HG02970 (cell line): ENCODE results near the gene KDSR.

Source experiments
- ATAC-seq: cut with Tn5 transposase; IDR thresholded peaks from one replicate; pipeline ENCODE4 v1.9.1; 2021; ENCODE audit warnings: mild to moderate bottlenecking, moderate library complexity, moderate number of reproducible peaks; ENCODE audit not compliant: unreplicated experiment, low FRiP score

Gene KDSR

GRCh38 chr18:63367053-63367953 lies at the start of gene KDSR:
Gene KDSR, minus strand, starts transcription at chr18:63367206. Its CDS starts 88 bp downstream, at chr18:63367118.
- peak; percentile 82 for ATAC-seq

GRCh38 chr18:63412953-63413352 lies 45.9 kb upstream of the KDSR start:
- ATAC-seq, result no peak

GRCh38 chr18:63410792-63411191 lies 43.8 kb upstream of the KDSR start:
- no peak for ATAC-seq

GRCh38 chr18:63409301-63409700 lies 42.3 kb upstream of the KDSR start:
- no peak for ATAC-seq

- ATAC-seq, result no peak
These were observed 40.7 kb upstream of the KDSR start for GRCh38 chr18:63407734-63408133.

GRCh38 chr18:63405986-63406385 lies 39.0 kb upstream of the KDSR start:
- ATAC-seq, result no peak

GRCh38 chr18:63402246-63403162 lies 35.5 kb upstream of the KDSR start:
- ATAC-seq, result no peak

GRCh38 chr18:63399300-63399699 lies 32.3 kb upstream of the KDSR start:
- no peak for ATAC-seq

- no peak for ATAC-seq
These were observed 30.3 kb upstream of the KDSR start for GRCh38 chr18:63397349-63397748.

GRCh38 chr18:63395503-63395902 lies 28.5 kb upstream of the KDSR start:
- no peak for ATAC-seq

- no peak for ATAC-seq
These were observed 27.9 kb upstream of the KDSR start for GRCh38 chr18:63394954-63395353.

- ATAC-seq, result no peak
These were observed 20.9 kb upstream of the KDSR start for GRCh38 chr18:63387861-63388260.

GRCh38 chr18:63382843-63383242 lies 15.8 kb upstream of the KDSR start:
- ATAC-seq, result no peak

GRCh38 chr18:63379639-63379962 lies 12.6 kb upstream of the KDSR start:
- no peak for ATAC-seq

GRCh38 chr18:63378919-63379638 lies 12.1 kb upstream of the KDSR start:
- ATAC-seq, result no peak

- no peak for ATAC-seq
These were observed 10.4 kb upstream of the KDSR start for GRCh38 chr18:63377275-63377980.

GRCh38 chr18:63376538-63376937 lies 9.5 kb upstream of the KDSR start:
- no peak for ATAC-seq

- ATAC-seq, result no peak
These were observed 7.5 kb upstream of the KDSR start for GRCh38 chr18:63374540-63374939.

GRCh38 chr18:63373161-63373560 lies 6.2 kb upstream of the KDSR start:
- ATAC-seq, result no peak

- no peak for ATAC-seq
These were observed 1.6 kb upstream of the KDSR start for GRCh38 chr18:63368611-63369010.
